ENCODE data around the gene GFER.

DNA sequence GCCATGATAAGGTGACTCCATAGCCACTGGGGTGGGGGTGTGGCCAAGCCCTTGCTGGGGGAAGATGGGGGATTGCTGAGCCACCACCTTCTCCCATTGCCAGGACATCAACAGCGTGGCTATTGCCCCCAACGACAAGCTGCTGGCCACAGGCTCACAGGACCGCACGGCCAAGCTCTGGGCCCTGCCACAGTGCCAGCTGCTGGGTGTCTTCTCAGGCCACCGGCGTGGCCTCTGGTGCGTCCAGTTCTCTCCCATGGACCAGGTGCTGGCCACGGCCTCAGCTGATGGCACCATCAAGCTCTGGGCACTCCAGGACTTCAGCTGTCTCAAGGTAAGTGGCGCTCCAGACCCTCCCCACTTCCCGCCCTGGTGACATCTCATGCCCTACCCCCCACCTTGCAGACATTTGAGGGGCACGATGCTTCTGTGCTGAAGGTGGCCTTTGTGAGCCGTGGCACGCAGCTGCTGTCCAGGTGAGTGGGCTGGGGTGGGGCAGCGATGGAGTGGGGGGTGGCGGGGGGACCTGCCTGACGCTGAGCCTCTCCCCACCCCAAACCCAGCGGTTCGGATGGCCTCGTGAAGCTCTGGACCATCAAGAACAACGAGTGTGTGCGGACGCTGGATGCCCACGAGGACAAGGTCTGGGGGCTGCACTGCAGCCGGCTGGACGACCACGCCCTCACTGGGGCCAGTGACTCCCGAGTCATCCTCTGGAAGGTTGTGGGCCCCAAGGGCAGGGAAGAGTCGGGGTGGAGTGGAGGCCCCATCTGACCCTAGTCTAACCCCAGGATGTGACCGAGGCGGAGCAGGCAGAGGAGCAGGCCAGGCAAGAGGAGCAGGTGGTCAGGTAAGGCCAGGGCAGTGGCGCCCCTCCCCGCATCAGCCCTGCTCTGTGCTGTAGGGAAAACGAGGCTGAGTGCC lies 6.8 kb upstream of the GFER start:
- TF ChIP-seq, protein P1, sequence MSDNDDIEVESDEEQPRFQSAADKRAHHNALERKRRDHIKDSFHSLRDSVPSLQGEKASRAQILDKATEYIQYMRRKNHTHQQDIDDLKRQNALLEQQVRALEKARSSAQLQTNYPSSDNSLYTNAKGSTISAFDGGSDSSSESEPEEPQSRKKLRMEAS (CRISPR knock-in tag; IDR thresholded peaks at IDR 0.05): no peak
- TF ChIP-seq, protein P2, sequence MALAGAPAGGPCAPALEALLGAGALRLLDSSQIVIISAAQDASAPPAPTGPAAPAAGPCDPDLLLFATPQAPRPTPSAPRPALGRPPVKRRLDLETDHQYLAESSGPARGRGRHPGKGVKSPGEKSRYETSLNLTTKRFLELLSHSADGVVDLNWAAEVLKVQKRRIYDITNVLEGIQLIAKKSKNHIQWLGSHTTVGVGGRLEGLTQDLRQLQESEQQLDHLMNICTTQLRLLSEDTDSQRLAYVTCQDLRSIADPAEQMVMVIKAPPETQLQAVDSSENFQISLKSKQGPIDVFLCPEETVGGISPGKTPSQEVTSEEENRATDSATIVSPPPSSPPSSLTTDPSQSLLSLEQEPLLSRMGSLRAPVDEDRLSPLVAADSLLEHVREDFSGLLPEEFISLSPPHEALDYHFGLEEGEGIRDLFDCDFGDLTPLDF (CRISPR knock-in tag; IDR thresholded peaks at IDR 0.05): no peak
- TF ChIP-seq, protein P3, sequence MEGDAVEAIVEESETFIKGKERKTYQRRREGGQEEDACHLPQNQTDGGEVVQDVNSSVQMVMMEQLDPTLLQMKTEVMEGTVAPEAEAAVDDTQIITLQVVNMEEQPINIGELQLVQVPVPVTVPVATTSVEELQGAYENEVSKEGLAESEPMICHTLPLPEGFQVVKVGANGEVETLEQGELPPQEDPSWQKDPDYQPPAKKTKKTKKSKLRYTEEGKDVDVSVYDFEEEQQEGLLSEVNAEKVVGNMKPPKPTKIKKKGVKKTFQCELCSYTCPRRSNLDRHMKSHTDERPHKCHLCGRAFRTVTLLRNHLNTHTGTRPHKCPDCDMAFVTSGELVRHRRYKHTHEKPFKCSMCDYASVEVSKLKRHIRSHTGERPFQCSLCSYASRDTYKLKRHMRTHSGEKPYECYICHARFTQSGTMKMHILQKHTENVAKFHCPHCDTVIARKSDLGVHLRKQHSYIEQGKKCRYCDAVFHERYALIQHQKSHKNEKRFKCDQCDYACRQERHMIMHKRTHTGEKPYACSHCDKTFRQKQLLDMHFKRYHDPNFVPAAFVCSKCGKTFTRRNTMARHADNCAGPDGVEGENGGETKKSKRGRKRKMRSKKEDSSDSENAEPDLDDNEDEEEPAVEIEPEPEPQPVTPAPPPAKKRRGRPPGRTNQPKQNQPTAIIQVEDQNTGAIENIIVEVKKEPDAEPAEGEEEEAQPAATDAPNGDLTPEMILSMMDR (IDR thresholded peaks at IDR 0.05): no peak
- TF ChIP-seq, protein P4, sequence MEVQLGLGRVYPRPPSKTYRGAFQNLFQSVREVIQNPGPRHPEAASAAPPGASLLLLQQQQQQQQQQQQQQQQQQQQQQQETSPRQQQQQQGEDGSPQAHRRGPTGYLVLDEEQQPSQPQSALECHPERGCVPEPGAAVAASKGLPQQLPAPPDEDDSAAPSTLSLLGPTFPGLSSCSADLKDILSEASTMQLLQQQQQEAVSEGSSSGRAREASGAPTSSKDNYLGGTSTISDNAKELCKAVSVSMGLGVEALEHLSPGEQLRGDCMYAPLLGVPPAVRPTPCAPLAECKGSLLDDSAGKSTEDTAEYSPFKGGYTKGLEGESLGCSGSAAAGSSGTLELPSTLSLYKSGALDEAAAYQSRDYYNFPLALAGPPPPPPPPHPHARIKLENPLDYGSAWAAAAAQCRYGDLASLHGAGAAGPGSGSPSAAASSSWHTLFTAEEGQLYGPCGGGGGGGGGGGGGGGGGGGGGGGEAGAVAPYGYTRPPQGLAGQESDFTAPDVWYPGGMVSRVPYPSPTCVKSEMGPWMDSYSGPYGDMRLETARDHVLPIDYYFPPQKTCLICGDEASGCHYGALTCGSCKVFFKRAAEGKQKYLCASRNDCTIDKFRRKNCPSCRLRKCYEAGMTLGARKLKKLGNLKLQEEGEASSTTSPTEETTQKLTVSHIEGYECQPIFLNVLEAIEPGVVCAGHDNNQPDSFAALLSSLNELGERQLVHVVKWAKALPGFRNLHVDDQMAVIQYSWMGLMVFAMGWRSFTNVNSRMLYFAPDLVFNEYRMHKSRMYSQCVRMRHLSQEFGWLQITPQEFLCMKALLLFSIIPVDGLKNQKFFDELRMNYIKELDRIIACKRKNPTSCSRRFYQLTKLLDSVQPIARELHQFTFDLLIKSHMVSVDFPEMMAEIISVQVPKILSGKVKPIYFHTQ (CRISPR knock-in tag; IDR thresholded peaks at IDR 0.05): no peak
- TF ChIP-seq CREB1 (CRISPR knock-in tag; IDR thresholded peaks at IDR 0.05) (no peak), NFYB (CRISPR knock-in tag; conservative IDR thresholded peaks at IDR 0.05; ENCODE audit: low read depth) (no peak), ESRRA (CRISPR knock-in tag; IDR thresholded peaks at IDR 0.05; ENCODE audit: borderline replicate concordance) (no peak), ZNF396 (CRISPR knock-in tag; IDR thresholded peaks at IDR 0.05; ENCODE audit: borderline replicate concordance) (no peak), CREM (CRISPR knock-in tag; IDR thresholded peaks at IDR 0.05) (no peak), ELF4 (CRISPR knock-in tag; IDR thresholded peaks at IDR 0.05; ENCODE audit: low read depth) (no peak), SP1 (CRISPR knock-in tag; conservative IDR thresholded peaks at IDR 0.05) (no peak)
- TF ChIP-seq, protein P5, sequence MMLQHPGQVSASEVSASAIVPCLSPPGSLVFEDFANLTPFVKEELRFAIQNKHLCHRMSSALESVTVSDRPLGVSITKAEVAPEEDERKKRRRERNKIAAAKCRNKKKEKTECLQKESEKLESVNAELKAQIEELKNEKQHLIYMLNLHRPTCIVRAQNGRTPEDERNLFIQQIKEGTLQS (CRISPR knock-in tag; conservative IDR thresholded peaks at IDR 0.05): no peak
- TF ChIP-seq, protein P6, sequence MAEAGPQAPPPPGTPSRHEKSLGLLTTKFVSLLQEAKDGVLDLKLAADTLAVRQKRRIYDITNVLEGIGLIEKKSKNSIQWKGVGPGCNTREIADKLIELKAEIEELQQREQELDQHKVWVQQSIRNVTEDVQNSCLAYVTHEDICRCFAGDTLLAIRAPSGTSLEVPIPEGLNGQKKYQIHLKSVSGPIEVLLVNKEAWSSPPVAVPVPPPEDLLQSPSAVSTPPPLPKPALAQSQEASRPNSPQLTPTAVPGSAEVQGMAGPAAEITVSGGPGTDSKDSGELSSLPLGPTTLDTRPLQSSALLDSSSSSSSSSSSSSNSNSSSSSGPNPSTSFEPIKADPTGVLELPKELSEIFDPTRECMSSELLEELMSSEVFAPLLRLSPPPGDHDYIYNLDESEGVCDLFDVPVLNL (CRISPR knock-in tag; IDR thresholded peaks at IDR 0.05; ENCODE audit: borderline replicate concordance, low read depth): no peak
